ENCODE results near the gene DHRS12.

The DHRS12 gene

DNA sequence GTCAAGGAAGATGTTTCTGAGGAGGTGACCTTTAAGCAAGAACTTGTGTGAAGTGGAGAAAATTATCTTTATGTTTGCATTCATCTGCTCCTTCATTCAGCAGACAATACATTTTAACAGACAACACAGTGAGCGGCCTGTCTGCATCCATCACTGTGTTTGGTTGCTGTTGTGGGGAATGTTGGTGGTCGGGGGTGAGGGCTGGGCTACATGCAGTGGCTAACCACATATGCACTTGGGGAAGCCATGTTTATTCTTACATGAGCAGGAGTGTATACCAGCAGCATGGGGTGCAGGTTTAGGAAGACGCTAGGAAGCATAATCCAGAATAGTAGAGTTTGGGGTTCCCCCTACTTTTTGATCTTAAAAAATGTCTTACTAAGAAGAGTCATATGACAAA is 66.4 kb downstream of the DHRS12 start:
- TF ChIP-seq, protein P1, sequence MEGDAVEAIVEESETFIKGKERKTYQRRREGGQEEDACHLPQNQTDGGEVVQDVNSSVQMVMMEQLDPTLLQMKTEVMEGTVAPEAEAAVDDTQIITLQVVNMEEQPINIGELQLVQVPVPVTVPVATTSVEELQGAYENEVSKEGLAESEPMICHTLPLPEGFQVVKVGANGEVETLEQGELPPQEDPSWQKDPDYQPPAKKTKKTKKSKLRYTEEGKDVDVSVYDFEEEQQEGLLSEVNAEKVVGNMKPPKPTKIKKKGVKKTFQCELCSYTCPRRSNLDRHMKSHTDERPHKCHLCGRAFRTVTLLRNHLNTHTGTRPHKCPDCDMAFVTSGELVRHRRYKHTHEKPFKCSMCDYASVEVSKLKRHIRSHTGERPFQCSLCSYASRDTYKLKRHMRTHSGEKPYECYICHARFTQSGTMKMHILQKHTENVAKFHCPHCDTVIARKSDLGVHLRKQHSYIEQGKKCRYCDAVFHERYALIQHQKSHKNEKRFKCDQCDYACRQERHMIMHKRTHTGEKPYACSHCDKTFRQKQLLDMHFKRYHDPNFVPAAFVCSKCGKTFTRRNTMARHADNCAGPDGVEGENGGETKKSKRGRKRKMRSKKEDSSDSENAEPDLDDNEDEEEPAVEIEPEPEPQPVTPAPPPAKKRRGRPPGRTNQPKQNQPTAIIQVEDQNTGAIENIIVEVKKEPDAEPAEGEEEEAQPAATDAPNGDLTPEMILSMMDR (conservative IDR thresholded peaks at IDR 0.05): no peak
- no peak overlapping the region; the same call in 1 of the 2 replicates for H3K27ac ChIP-seq

DNA sequence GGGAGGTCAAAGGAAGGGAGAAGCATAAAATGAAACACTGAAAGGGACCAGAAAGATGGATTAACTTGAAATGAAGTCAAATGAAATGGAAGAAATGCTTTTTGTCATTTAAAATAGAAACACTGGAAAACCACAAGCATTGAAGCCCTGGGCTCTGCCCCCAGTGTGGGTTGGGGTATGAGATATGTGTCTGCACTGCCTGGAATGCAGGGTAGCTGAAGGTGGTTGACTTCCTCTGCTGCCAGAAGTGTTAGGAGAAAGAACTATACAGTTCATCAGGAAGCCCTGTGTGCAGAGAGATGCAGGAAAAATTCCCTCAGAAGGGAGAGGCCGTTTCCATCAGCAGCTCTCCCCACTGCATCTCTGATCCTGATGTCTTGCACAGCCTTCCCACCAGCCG is 69.2 kb downstream of the DHRS12 start:
- no peak overlapping the region for H3K27ac ChIP-seq
- TF ChIP-seq, protein P1 (conservative IDR thresholded peaks at IDR 0.05): no peak

DNA sequence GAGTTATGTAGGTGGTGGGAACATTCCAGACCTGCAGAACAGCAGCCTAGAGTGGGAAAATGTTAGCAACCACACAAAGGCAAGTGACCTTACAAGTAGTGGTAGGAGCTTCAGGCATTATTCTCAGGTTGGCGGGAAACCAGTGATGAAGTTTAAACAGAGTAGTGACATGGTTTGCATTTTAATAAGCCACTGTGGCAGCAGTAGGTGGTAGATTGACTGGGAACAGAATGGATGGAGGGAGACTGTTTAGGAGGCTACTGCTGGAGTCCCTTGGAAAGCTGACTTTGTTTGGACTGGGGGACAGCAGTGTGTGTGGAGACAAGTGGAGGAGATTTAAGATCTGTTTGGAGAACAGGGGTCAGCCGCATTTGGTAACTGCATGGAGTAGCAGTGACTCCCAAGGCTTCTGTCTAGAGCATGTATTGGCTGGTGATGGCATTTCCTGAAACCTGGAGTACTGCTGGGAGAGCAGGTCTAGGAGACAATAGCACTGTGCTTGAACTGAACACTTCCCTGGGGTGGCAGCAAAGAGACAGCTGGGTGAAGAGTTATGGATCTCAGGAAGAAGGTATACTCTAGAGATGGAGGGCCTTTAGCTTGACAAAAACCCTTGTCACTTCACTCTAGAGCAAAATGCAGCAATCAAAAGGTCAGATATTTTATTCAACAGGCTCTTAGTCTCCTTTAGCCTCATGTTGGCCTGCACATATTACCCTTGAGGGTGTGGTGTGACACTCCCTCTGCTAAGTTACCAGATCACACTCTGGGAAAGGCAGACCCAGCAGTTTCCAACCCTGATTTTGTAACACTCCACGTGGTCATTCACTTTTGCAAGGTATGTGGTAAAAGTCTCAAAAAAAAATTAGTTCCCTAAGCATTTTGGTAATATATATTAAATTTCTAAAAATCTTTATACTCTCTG is 70.3 kb downstream of the DHRS12 start:
- H3K27ac ChIP-seq: no peak overlapping the region
- TF ChIP-seq, protein P1 (conservative IDR thresholded peaks at IDR 0.05): no peak

DNA sequence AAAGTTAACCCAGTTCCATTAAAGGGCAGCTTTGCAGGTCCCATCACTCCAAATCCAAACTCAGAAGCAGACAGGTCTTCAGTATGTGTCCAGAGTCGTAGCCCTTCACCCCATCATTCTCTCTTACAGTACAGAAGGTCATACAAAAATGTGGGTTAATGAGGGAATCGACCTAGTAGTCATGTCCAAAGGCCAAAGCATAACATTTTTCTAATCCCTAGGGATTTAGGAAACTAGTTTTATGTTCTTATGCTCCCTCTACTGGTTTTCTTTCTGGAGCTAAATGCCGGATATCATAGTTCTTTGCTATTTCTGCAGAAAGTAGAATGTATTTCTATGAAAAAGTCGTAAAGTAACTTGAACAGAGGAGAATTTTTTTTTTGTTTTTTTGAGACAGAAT is 72.2 kb downstream of the DHRS12 start:
- TF ChIP-seq, protein P1 (conservative IDR thresholded peaks at IDR 0.05): peak; percentile 48
- H3K27ac ChIP-seq: no peak overlapping the region

DNA sequence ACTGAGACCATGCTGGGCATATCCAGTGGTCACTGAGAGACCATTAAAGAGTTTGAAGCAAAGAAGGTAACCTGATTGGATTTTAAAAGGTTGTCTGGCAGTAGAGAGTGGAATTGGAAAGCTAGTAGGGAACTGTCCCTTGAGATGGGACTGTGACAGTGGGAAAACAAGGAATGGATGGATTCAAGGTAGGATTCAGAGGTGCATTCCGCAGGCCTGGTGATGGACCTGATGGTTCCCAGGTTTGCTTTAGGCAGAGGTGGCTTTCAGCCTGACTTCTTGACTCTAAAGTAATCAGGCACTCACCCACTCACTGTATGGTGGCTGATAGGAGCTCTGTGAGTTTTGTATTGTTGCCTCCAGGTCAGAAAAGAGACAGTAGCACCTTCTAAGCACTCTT is 73.0 kb downstream of the DHRS12 start:
- TF ChIP-seq, protein P1 (conservative IDR thresholded peaks at IDR 0.05): no peak
- no peak overlapping the region for H3K27ac ChIP-seq

DNA sequence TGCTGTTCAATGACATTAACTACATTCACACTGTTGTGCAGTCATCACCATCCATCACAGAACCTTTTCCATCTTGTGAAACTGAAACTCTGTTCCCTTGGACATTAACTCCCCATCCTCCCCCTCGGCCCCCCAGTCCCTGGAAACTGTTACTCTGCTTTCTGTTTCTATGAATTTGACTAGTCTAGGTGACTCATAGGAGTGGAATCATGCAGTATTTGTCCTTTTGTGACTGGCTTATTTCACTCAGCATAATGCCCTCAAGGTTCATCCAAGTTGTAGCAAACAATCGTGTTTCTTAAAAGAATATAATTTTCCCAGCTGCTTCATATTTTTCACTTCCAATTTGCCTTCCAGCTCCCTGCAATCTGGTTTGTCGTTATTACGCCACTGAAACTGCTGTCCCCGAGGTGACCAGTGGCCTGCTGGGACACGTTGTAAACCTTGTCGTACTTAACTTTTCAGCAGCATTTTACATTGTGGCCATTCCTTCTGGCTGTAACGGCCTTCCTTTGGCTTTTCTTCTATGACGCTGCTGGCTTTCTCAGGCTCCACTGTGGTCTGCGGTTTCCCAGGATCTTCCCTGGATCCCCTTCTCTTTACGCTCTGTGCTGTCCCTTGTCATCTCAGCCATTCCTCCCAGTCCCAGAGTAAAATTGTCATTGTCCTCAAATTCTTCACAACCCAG is 74.0 kb downstream of the DHRS12 start:
- no peak overlapping the region for H3K27ac ChIP-seq
- TF ChIP-seq, protein P1 (conservative IDR thresholded peaks at IDR 0.05): no peak

DNA sequence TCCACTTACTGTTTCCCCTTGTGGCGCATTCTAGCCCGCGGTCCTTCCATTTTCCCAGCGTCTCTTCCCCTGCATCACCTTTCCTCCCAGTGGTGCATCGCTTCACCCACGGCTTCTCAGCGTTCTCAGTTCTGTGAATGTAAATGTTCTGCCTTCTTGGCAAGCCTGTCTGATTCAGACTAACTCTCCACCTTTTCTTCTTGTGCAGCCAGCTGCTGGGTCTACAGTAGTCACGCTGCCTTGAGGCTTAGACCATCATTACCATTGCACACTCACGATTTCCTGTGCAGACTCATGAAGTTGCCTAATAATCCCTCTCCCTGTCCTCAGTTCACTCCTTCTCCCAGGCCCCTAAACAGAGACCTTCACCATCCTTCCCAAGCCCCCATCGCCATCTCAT is 75.0 kb downstream of the DHRS12 start:
- peak overlapping the region; percentile 55; the same call in 1 of the 2 replicates for H3K27ac ChIP-seq
- TF ChIP-seq, protein P1 (conservative IDR thresholded peaks at IDR 0.05): no peak

All from VCaP (cell line).